Effector CD8-positive, alpha-beta T cell (primary cell): ENCODE results near the gene ADAMTS9.

Experiments used
- DNase-seq: peaks from one replicate; lab custom pipeline; 2025; lab: John Stamatoyannopoulos, UW
- total RNA-seq, 4 experiments: gene quantifications; one replicate each; lab custom pipeline; 2026; lab: John Stamatoyannopoulos, UW

ADAMTS9 gene, protein sequence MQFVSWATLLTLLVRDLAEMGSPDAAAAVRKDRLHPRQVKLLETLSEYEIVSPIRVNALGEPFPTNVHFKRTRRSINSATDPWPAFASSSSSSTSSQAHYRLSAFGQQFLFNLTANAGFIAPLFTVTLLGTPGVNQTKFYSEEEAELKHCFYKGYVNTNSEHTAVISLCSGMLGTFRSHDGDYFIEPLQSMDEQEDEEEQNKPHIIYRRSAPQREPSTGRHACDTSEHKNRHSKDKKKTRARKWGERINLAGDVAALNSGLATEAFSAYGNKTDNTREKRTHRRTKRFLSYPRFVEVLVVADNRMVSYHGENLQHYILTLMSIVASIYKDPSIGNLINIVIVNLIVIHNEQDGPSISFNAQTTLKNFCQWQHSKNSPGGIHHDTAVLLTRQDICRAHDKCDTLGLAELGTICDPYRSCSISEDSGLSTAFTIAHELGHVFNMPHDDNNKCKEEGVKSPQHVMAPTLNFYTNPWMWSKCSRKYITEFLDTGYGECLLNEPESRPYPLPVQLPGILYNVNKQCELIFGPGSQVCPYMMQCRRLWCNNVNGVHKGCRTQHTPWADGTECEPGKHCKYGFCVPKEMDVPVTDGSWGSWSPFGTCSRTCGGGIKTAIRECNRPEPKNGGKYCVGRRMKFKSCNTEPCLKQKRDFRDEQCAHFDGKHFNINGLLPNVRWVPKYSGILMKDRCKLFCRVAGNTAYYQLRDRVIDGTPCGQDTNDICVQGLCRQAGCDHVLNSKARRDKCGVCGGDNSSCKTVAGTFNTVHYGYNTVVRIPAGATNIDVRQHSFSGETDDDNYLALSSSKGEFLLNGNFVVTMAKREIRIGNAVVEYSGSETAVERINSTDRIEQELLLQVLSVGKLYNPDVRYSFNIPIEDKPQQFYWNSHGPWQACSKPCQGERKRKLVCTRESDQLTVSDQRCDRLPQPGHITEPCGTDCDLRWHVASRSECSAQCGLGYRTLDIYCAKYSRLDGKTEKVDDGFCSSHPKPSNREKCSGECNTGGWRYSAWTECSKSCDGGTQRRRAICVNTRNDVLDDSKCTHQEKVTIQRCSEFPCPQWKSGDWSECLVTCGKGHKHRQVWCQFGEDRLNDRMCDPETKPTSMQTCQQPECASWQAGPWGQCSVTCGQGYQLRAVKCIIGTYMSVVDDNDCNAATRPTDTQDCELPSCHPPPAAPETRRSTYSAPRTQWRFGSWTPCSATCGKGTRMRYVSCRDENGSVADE (N-terminal part only)
- total RNA-seq: 0 to 0.36 (median 0) reads per million in 4 experiments

DNA sequence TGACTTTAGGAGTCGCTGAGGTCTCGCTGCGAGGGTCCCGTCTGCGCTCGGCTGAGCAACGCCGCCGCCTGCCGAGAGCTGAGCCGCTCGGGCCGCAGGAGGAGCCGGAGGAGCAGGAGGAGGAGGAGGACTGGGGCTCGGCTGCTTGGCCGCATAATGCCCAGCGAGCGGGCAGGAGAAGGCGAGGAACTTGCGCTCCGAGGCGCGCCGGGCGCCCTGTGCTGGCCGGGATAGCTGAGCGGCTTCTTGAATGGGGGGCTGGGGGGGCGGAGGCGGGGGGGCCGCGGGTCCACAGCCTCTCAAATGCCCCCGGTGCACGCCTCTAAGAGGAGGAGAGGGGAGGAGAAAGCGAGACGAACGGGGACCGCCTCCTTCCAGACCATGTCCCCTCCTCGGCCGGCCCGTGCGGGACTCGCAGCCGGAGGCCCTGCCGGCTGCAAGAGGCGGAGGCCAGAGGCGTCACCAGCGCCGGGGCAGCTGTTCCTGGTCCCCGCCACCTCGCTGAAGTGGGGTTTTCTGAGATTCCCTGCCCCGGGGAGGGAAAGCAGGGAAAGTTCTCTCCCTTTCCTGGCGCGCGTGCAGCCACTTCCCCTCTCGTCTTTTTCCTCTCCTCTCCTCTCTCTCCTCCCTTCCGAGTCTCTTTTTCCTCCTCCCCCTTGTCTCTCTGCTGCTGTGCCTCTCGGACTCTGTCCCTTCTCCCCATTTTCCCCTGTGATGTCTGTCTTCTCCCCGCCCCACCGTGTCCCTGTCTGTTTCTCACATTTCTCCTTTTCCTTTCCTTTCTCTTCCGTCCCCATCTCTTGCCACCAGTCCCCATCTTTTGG lies at the start of gene ADAMTS9:
TSS of gene ADAMTS9 (minus strand) at position 220 of the 824 bp plus-strand sequence. CDS start 343 bp downstream, outside the sequence.
- DNase-seq: no peak

DNA sequence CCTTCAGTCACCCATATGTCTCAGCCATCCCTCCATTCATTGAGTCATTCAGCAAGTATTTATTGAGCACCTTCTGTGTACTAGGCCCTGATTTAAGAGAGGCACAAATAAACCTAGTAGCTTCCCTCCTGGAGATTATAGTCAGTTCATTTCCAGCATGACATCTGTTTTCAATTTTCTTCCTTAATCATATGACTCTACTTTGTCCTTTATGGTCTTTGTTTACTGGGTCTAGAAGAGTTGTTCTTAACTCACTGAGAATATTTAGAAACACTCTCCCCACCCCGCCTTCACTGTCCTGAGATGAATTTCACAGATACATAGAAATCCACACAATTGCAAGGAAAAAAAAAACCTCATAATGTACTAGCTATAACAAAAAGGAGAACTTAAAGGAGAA lies 44.8 kb upstream of the ADAMTS9 start:
- DNase-seq: no peak

DNA sequence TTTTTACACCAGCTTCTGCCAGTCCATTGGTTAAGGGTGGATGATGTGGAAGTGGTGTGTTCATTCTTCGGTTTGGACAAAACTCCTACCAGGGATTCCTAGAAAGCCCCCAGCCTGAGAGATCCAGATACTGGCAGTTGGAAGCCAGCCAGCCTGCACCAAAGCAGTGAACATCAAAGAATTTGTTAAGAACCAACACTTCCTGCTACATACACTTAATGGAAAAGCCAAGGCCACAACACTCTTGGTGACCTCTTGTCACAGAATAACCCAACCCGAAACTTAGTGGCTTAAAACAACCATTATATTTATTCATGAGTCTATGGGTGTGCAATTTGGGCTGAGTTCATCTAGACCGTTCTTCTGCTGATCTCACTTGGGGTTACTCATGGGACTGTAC lies 42.9 kb upstream of the ADAMTS9 start:
- DNase-seq: no peak

DNA sequence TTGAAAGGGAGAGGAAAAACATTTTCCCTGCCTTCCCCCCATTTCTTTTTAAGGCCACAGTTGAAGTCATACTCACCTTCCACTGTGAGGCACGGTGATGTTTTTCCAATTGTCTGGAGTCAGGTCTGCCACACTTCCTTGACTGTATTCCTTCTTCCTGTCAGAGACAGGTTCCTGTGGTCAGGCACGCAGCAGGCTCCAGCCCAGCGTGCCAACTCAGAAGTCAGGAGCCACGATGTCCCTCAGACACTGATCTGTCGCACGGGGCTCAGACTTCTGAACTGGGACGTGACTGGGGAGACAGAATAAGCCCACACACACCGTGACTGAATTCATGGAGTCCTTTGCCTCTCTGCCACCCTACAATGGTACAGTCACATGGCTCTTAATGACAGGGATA lies 41.2 kb upstream of the ADAMTS9 start:
- no peak for DNase-seq

DNA sequence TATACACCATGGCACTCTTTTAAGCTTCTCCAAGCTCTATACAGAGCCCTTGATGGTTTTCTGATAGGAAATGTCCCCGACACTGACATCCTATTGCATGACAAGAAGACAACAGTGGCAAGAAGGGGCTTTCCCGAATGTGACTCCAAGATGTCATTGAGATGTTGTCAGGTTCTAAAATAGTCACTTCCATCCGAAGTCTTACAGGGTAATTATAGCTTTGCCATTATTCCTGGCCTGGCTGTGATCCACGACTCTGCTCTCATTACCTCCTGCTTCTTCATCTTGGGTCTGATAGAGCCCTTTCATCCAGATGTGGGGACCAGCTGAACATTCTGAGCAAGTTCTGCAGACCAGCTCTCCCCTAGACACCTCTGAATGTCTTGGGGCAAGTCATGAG lies 40.6 kb upstream of the ADAMTS9 start:
- DNase-seq: no peak

DNA sequence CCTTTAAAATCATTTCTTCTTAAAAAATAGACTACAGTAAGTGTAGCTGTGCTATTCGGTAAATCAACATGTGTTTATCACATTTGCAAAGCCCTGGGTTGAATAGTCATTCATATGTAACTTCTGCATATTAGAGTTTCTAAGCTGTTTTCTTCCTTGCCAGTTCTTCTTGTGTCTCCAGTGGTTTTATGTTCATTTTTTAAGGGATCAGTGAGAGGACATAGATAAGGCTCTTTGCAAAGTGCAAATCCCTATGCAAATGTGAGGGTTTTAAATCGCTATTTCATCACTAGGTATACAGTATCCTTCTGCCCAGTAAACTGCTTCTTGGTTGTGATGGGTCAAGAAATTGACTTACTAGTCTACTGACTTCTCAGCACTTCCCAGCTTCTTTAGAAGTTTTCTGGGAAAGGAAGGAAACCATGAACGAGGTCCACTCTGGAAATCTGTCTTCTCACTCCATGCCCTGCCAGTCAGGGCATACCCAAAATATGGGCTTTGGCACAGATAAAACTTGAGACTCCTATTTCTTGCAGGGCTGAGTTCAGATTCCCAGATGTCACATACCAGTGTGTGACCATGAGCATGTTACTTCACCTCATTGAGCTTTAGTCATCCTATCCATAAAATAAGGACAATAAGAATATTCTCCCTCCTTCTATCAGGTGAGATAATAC lies 38.8 kb upstream of the ADAMTS9 start:
- DNase-seq: no peak

DNA sequence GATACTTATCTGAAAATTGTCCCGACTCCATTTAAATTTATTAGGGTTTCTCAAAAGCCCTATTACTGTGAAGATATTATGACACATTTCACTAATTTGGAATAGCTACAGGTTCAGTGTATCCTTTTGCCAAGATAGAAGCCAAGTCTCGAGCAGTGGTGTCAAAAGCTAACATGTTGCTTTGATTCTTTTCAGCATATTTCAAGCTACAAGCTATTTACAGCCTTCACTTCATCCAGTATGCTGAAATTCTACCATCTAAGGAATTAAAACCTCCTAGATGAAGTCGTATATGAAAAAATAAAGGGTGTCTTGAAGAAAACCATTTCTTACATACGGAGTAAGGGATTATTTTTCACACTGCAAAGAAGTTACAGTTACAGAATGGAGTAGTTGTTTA lies 31.2 kb upstream of the ADAMTS9 start:
- DNase-seq: no peak

DNA sequence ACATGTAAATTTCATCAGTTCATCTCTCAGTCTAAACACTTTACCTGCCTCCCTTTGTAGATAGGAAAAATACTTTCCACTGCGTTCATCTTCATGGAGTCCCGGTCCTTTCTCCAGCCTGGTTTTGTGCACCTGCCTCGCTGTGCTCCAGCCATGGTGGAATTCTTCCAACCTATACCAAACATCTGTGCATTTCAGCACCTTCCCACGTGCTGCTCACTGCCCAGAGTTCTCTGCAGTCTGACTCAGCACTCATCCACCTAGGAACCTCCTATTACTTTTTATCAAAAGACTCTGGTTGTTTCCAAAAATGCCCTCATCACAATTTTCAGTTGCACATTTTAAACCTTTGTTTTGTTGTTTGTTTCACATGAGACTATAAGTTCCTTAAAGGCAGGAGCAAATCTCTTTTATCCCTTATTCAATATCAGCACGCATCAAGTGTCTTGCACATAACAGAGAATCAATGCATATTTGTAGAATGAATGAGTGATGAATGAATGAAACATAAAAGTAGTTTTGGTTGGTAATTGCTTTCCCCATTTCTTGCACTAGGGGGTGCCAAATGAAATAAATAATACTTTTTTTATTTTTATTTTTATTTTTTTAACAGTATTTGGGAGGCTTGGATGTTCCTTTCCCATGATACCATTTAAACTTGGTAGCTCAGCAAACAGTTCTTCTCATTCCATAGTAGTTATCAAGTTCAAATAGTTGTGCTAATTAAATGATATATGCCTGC lies 30.2 kb upstream of the ADAMTS9 start:
- DNase-seq: no peak

DNA sequence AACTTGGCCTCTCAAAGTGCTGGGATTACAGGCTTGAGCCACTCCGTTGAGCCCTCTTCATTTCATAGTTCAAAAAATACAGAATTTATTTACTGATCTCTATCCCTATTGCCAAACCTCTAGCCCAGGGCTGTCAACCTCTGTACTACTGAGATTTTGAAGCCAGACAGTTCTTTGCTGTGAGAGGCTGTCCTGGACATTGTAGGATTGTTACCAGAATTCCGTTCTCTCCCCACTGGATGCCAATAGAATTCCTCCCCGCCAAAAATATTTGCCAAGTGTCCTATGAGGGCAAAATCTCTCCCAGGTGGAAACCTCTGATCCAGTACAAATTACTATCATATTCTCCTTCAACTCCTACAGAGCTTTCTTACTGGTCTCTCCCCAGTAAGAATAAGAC lies 29.6 kb upstream of the ADAMTS9 start:
- no peak for DNase-seq

DNA sequence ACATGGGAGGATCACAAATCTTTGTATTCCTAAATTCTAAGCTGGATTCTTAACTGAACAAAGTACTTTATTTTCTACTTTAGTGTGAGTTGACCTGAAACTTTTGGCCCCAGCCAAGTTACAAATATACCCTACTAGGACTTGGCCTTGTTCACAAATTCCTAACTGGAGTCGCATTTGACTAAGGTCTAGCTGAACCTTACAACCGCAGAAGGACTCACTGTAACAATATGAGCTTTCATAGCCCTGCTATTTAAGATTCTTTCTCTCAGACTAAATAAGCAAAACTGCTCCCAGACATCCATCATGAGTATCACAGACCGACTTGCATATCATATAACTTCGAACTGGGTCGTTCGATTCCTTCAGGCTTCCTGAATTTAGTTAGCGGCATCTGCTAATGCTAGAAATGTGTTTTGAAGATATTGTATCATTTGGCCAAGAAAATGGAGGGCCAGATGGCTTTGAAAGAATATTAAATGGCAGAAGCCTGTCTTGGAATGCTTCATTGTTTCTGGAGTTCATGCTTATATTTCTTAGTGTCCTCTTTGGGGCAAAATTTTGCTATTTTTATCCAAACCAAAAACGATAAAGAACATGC lies 28.4 kb upstream of the ADAMTS9 start:
- no peak for DNase-seq

DNA sequence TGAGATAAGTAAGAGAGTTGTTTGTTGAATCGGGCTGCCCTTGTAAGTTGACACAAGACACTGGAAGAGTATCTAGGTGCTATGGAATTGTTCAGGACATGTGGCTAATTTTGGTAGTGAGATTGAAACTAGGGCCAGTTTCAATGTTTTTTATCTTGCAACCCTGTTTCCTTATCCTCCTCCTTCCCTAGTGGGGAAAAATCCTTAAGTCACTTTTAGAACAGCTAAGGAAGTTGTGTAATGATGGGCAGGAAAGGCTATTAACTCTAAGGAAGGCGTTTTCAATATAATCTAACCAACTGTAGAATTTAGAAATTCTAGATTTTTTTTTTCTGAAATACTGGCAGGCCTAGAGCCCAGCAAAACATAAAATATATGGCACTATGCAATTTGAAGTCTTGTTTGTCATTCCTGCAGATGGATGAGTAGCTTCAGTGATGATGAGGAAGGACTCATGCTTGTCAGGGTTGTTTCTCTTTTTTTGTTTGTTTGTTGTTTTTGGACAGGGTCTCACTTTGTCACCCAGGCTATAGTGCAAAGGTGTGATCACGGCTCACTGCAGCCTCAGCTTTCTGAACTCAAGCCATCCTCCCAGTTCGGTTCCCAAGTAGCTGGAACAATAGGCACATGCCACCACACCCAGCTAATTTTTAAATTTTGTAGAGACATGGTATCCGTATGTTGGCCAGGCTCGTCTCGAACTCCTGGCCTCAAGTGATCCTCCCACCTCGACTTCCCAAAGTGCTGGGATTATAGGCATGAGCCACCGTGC lies 27.6 kb upstream of the ADAMTS9 start:
- DNase-seq: no peak

DNA sequence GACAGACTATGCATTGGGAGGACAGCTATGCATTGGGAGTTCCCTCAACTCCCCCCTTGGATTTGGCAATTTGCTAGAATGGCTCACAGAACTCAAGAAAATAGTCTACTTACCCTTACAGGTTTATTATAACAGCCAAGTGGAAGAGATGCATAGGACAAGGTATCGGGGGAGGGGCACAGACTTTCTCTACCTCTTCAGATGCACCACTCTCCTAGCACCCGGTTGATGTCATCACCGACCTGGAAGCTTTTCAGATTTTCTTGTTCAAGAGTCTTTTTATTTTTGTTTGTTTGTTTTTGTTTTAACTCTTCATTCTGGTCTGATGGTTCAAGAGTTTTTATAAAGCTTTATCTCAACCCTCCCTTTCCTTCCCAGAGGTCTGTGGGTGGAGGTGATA lies 20.7 kb upstream of the ADAMTS9 start:
- DNase-seq: no peak

DNA sequence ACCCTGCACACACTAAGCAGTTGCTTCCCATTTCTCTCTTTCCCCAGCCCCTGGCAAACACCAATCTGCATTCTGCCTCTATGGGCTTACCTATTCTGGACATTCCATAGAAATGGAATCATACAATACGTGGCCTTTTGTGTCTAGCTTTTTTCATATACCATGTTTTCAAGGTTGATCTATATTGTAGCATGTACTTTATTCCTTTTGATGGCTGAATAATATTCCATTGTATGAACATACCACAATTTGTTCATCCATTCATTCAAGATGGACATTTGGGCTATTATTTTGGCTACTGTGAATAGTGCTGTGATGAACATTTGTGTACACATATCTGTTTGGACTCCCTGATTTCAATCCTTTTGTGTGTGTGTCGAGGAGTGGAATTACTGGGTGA lies 18.1 kb upstream of the ADAMTS9 start:
- DNase-seq: no peak

DNA sequence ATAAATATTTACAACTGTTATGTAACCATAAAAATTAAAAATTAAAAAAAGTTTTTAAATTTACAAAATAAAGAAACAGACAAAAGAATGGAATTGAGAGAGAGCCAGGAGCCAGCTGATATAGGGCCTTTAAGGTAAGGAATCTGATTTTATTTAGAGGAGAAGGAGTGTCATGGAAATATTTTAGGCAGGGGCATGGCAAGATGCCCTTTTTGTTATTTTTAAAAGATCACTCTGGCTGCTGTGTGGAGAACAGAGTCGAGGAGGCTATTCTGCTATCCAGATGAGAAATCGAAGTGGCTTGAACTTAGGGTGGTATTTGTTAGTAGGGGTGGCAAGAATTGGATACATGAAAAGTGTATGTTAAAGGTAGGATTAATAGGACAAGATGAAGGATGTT lies 9.1 kb upstream of the ADAMTS9 start:
- no peak for DNase-seq

DNA sequence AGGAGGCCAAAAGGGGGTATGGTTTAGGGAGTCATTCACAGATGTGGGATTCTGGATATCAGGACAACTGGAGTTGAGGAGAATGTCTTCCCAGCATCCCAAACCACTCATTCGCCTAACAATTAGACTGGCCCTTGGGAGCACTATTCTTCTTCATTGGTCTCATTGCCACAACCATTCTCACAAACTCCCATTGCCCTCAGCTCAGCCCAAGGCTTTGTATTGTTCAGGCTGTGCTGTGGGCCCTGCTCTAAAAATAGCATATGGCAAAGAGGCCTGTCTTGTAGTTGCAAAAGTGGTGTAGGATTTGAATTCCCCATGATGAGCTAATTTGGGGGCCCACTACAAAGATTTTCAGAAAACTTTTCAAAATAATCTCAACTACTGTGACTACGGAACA lies 6.3 kb upstream of the ADAMTS9 start:
- no peak for DNase-seq

DNA sequence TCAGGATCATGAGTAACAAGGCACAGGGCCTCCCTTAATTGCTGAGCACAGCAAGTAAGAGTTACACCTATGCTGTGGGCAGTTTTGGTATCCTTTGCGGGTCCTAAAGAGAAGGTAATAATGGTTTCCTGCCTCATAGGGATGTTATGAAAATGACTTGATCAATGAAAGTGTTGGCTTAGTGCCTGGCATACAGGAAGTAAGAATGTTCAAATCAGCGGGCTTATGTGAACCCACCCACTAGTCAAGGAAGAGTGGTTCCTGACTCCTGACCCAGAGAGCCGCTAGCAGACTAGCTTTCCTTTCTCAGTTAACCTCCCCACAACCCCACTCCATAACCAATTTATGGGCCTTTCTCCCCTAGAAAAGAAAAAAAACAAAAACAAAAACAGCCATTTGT lies 5.2 kb upstream of the ADAMTS9 start:
- DNase-seq: no peak

DNA sequence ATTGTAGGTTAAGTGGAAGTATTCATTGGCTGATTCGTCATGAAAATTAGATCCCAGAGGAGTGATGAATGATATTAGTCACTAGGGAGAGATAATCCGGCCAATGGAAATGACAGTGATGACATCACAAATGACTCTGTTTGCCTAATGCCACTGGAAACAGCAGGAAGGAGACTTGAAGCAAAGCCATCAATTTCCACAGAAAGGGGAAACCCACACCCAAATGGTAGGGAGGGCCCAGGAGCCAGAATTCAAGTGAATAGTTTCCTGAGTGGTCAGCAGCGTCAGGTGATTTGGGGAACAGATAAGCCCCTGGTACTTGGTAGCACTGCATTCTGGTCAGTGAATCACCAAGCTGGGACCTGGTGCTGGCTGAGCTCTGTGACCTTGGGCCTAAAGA lies 3.3 kb upstream of the ADAMTS9 start:
- no peak for DNase-seq

DNA sequence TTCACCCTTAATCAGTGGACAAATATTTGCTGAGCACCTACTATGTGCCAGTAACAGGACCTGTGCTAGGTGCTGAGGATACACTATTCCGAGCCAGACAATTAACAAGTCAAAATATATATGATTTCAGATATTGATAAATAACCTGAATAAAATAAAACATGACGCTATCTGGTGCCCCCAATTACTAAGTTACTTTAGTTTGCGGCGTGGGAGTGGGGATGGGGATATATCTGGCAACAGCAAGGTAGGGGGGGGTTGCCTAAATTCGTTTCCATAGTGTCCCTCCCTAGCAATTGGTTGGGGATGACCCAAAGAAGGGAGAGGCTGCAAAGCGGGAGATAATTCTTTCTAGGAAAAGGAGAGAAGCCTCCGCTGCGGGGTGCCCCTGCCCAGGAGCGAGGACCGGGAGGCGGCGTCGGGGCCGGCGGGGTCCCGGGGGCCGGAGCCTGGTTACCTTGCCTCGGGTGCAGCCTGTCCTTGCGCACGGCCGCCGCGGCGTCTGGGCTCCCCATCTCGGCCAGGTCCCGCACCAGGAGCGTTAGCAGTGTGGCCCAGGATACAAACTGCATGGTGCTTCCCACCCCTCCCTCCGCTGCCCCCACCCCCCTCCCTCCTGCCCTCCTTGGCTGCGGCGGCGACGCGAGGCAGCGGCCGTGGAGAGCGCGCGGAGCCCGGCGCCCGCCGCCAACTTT lies 567 bp downstream of the ADAMTS9 start:
- no peak for DNase-seq
